HG03196 (cell line): ENCODE data around the gene ALDOB.

ENCODE experiments used
- ATAC-seq: cut with Tn5 transposase; IDR thresholded peaks from one replicate; pipeline ENCODE4 v1.9.1; 2021; ENCODE audit not compliant: unreplicated experiment

Gene ALDOB

DNA sequence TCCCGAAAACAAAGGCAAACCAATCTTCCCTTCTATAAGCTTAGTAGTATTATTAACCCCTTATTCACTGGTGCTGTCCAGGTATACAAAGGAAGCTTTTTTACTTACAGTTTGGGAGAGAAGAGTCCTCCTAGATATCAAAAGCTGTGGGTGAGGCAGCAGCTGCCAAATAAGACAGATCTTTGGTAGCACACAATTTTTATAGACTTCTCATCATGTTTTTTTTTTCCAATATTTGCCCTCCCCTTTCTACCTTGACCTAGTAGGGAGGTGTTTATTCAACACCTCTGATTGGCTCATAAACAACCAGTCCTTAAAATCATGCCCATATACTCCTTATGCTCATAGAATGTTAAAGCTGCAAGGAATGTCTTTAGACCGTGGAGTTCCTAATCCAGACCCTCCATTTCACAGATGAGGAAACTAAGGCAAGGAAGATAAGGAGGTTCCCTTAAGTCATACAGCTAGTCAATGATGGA, at the start of gene ALDOB:
Gene ALDOB (minus strand): TSS at position 174 of the 479 bp plus-strand sequence. CDS start 4,887 bp downstream, outside the sequence.
- ATAC-seq, result no peak

- ATAC-seq, result no peak
These were observed 48.5 kb upstream of the ALDOB start for GRCh38 chr9:101484046-101484445.

- no peak for ATAC-seq
These were observed 45.7 kb upstream of the ALDOB start for GRCh38 chr9:101481261-101481660.

DNA sequence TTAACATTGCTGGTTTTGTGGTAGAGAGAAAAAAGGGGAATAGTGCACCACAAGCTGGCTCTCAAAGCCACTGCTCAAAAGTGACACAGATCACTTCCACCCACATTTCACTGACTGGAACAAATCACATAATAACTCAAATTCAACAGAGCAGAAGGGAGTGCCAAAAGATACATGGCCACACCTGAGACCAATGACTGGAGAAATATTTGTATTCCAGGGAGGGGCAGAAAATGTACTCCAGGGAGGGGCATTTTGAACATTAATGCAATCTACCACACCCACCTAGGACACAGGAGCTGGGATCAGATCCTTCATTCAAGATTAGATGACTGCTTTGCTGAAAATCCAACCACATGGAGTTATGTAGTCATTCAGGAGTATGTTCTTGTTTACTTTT, 44.8 kb upstream of the ALDOB start:
- no peak for ATAC-seq

DNA sequence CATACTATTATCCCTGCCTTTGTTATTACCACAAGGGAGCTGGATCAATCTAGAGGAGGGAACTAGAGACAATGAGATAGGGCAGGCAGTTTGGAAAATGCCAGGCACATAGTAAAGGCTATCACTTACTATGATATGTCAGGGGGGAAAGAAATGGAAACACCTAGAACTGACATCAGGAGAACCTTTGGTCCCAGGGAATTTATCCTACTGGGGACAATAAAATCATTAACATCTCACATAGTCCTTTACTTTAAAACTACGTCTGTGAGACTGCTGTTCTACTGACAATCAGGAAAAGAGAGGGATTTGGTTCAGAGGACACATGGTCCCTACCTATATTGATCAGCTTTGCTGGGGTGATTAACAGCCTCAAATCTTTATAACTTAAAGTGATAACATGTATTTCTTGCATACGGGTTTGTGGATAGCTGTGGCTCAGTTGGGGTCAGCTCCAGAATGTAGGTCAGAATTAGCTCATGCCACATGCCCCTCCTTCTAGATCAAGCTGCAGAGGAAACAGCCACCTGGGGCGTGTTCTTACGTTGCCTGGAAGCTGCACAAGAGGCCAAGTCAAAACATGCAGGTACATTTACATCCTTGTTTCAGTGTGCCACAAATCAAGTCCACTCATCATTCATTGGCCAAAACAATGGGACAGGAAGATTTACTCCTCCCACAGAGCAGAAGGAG, 43.9 kb upstream of the ALDOB start:
- ATAC-seq, result no peak

DNA sequence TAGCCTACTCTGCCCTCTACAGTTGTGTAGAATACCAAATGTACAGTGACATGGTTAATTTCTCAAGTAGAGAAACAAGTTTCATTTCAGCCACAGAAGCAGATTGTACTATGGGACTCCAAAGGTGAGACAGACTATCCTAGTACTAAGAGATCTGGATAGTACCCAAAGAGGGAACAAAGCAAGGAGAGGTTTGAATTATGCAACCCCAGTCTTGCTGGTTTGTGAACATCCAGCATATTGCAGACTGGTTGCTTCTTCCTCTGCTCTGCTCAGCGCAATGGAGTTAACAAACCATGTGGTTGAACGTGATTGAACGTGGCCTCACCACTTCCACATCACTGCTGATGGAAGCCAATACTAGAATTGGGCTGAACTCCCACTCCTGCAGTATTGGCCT, 43.3 kb upstream of the ALDOB start:
- ATAC-seq, result no peak

GRCh38 chr9:101478444-101478843, 42.9 kb upstream of the ALDOB start:
- ATAC-seq, result no peak

DNA sequence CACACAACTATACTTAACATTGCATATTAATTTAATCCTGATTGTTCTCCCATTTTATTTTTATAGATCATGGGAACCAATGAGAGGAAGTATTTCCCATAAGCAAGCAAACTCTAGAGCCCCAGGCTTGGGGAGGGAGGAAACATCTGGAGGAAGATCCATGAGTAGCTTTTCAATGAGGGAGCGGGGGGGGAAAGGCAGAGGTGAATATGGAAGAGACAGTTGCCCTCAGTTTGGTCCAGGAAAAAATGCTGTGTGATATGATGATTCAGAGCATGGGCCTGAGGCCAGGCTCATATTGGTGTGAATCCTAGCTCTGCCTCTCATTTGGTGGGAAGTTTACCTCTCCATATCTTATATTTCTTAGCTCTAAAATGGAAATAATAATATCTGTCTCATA, 42.2 kb upstream of the ALDOB start:
- no peak for ATAC-seq

DNA sequence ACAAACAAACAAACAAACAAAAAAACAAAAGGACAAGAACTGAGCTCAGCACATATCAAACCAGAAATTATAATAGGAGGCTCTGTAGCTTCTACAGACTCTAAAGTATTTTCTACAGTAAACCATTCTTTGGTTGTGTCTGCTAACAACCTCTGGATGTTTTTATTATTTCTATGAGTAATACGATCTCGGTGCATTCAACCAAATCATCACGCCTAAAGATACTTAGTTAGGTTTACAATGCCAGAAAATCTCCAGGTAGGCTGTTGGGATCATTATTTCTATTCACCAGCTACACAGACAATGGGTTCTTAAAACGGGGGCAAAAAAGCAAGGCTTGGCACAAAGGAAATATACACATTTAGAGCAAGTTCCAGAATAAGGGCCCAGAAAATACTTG, 41.6 kb upstream of the ALDOB start:
- no peak for ATAC-seq

DNA sequence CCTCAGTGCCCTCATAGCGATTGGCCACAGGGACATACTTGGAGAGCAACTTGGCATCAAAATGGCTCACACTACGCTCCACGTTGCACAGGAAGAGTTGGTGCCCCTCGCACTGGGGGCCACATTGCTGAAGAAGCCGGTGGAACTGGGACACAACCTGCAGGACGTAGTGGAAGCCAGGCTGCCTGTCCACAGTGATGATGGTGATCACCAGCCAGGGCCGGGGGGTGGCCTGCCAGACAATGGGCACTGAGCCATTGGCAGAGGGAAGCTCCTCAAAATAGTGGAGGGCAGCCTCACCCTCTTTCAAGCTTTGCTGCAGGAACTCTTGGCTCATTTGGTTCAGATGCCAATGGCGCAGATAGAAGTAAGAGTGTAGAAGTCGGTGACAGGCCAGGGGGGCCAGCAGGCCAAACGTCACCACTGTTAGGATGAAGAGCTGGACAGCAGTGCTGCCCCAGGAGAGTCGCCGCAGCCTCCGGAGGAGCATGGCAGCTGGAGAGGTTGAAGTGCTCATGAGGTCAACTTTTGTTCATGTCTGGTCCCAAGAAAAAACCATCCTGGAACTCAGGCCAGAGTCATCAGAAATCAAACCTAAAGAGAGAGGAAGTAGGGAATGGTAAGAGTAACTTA, 41.1 kb upstream of the ALDOB start:
- ATAC-seq, result no peak

DNA sequence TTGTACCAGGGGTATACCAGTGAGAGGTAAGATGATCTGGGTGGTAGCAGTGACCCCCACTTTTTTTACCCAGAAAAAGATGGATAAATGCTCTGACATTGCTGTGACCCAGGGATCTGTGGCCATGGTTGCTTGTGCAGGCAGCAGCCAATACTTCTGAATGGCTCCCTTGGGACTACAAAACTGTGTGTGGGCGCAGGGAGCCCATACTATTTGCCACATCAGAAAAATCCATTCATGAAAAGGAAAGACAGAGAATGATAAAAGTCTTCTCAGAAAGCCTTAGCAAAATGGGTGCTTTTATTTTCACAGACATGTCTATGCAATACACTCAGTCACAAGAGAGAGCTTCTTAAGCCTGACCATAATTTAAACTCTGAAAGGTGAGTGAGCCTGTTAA, 37.3 kb upstream of the ALDOB start:
- ATAC-seq, result no peak

- ATAC-seq, result no peak
These were observed 35.4 kb upstream of the ALDOB start for GRCh38 chr9:101470929-101471328.

- ATAC-seq, result no peak
These were observed 34.4 kb upstream of the ALDOB start for GRCh38 chr9:101470021-101470420.

DNA sequence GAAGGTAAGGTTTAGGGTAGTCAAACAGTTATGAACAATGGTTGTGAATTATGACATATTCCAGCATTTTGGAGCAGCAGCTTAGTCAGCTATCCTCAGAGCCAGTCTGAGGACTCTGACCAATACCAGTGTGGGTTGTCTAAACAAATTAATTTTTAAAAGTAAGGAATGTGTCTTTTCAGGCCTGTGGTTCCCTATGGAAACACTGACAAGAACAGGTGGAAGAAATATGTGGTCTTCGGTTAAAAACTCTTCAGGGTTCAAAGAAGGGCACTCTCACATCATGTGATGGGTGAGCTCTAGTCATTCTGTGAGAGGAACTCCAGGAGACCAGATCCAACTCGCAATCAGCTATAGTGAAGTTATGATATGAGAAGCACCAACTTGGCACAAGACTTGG, 33.5 kb upstream of the ALDOB start:
- no peak for ATAC-seq

DNA sequence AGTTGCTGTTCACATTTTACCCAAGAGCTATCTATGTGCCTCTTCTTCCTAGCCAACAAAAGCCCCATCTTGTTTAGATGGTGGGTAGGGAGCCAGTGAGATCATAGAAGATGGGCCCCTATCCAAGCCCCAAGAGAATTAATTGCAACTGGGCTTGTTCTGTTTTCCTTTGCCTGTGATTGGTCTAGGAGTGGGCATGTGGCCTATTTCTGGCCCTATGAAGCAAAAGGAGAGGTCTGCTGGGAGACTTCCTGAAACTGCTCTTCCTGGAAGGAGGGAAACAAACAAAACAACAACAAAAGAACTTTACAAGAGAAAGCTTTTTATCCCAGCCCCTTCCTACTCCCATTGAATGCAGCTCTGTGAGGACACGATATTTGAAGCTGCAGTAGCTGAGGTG, 32.5 kb upstream of the ALDOB start:
- ATAC-seq, result no peak

GRCh38 chr9:101467690-101468089, 32.1 kb upstream of the ALDOB start:
- ATAC-seq, result no peak

DNA sequence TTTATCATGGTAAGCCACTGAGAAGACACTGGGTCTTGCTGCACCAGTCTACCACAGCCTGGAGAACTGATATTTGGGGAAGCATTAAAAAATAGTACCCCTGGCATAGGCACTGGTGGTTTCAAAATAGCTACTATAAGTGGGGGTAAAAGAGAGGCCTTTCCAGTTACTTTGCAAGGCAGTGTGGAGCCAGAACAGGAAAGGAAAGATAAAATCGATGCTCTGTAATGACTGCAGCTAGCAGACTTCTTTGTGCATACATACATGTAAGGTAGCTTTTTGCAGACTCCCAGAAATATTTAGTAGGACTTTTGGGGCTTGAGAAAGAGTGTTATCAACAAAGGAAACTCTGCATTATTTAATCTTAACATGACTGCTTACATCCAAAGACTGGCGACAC, 31.3 kb upstream of the ALDOB start:
- ATAC-seq, result no peak

DNA sequence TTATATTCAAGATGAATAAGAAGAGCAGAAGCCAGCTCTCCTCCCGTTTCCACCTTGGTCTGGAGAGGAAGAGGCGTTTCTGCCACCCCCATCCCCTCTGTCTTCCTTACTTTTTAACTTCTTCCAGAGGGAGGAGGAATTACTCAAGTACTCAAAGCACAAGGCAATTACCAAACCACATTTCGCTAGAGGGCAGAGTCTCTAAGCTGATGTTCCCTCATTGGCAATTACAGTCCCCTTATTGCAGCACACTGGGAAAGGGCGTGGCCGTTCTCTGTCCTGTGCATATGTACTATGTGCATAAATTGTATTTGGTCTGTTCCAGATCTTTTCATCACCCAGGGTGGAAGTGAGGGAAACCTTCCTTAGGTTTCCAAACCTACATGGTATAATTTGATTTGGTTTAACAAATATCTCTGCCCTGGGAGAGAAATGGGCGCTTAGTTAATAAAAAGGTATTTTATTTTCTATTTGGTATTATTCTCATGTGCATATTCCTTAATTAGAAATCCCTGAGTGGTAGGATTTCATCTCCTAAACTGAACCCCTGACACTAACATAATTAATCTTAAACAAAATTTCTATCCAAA, 29.8 kb upstream of the ALDOB start:
- no peak for ATAC-seq

- no peak for ATAC-seq
These were observed 27.8 kb upstream of the ALDOB start for GRCh38 chr9:101463397-101463796.

GRCh38 chr9:101462558-101462957, 27.0 kb upstream of the ALDOB start:
- ATAC-seq, result no peak

GRCh38 chr9:101460965-101461364, 25.4 kb upstream of the ALDOB start:
- no peak for ATAC-seq

GRCh38 chr9:101458963-101459631, 23.5 kb upstream of the ALDOB start:
- ATAC-seq, result no peak
